Measurements from ENCODE around the gene INPP5B.

Gene INPP5B

GRCh38 chr1:37865348-37866120, 81.3 kb downstream of the INPP5B start:
- peak; percentile 63 for DNase-seq

- no peak for DNase-seq
Measured at GRCh38 chr1:37862330-37862729, 84.5 kb downstream of the INPP5B start.

DNA sequence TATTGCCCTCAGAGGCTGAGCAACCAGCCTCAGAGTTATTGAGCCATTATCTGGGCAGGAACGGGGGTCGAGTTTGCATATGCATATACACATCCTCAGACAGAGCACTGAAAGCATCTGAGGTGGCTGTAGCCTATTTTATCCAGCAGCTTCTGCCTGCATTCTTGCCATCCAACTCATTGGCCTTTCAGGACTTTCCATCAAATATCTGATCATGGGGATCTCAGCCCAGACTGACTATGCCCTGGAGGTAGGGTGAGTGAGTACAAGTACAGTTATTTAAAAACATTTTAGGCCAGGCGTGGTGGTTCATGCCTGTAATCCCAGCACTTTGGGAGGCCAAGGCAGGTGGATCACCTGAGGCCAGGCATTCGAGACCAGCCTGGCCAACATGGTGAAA, 85.7 kb downstream of the INPP5B start:
- no peak for DNase-seq

DNA sequence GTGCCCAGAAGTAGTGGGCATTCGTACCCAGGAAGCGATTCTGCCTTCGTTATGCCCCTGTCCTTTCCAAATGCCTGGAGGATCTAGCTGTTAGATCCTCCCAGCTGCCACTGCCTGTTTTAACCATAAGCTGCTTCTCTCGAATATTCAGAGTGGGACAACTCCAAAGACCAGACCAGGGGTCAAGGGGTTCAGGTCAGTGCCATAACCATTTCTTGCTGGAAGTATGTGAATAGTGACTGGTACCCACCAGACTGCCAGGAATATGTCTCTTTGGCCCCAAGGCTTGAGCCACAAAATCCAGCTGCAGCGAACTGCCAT, 86.5 kb downstream of the INPP5B start:
- DNase-seq = no peak

GRCh38 chr1:37859507-37860345, 87.1 kb downstream of the INPP5B start, which contains the start of gene MTF1:
TSS of gene MTF1 (minus strand) at chr1:37859592. CDS start at chr1:37857658, 1,934 bp downstream.
- DNase-seq = peak; percentile 98

DNA sequence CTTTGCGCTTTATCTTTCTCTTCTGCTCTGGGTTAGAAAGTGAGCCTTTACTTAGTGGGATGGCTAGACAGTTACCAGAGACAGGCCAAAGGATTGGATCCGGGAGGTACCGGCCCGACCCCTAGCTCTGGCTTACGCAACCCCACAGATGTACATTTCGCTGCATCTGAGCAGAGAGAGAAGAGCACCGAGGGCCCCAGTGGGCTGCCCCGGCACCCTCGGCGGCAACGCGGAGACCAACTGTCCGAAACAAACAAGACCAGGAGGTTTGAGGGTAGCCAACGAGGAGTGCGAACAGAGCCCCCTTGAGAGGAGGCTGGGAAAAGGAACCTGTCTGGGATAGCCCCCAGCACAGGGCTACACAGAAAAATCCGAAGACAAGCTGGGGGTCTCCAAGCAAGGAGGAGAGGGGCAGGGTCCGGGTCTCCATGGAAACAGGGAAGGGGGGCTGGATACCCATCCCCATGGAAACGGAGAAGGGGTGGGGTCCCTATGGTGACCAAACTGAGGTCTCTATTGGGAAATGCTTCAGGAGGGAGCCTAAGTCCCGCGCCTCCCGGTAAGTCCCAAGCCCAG, 87.8 kb downstream of the INPP5B start:
- DNase-seq = peak; percentile 5

DNA sequence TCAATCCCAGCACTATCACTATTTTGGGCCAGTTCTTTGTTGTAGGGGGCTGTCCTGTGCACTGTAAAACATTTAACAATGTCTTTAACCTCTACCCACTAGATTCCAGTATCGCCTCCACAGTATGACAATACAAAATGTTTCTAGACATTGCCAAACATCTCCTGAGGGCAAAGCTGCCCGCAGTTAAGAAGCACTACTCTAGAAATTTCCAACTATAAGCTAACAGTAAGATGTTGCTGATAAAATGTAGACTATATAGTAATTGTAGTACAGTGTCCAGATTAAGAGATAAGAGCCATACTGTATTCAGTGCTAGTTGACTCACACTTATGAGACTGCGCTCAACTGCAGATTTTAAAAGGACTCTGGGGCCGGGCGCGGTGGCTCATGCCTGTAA, 92.4 kb downstream of the INPP5B start:
- DNase-seq = no peak

DNA sequence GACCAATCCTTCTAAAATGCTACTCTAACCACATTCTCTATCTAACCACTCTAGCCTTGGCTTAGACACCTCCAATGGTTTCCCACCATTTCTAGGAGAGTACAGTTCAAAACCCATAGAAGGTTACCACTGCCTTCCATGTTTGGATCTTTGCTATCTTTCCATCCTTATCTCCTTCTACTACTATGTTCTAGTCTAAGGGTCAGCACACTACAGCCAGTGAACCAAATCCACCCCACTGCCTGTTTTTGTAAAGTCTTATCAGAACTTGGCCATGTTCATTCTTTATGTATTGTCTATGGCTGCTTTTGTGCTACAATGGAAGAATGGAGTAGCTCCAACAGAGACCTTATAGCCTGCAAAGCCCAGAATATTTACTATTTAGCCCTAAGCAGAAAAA, 93.7 kb downstream of the INPP5B start:
- no peak for DNase-seq

DNA sequence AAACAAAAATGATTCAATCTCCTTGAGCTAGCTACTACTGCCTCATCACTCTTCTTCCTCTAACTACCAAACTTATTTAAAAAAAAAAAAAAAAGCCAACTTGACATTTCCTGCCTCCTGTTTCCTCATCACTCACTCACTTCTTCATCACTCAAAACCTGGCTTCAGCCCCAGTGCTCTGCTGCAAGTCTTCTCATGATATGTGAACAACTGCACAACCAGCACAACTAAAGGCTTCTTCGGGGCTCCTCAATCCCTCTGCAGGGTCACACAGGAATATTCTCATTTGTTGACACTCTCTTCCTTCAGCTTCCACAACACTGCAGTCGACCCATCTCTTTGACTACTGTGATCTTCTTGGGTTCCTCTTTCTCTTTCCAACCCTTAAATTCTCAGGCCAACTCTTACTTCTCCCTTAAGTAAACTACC, 95.1 kb downstream of the INPP5B start:
- no peak for DNase-seq

DNA sequence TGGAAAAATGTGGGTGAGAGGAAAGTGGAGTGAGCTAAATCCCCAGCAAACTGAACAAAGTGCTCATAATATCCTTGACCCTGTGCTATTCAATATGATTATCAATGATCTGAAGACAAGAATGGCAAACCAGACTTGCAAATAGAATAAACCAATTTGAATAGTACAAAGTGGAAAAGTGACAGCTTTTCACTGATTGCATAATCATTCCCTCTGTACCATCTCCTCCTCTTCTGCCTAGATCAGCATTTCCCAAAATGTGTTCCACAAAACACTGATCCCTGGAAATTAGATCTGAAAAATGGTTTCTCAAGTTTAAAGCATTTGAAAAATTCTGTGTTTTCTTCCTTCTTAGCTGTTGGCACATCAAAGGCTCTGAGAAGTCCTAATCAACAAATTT, 95.6 kb downstream of the INPP5B start:
- DNase-seq = no peak

GRCh38 chr1:37850352-37850955, 96.4 kb downstream of the INPP5B start:
- no peak for DNase-seq

DNA sequence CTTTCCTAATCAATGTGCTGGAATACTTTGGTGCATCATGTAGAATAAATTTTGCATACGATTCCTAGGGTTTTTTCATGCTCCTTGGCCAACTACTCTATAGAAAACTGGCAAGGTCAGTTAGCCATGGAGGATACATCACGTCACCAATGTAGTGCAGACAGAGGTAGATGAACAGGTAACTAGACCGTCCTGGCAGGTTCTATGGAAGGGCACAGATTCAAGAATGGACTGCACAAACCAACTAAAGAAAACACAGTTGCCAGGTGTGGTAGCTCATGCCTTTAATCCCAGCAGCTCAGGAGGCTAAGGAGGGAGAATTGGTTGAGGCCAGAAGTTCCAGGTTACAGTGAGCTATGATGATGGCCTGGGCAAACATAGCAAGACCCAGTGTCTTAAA, 97.4 kb downstream of the INPP5B start:
- DNase-seq = no peak

DNA sequence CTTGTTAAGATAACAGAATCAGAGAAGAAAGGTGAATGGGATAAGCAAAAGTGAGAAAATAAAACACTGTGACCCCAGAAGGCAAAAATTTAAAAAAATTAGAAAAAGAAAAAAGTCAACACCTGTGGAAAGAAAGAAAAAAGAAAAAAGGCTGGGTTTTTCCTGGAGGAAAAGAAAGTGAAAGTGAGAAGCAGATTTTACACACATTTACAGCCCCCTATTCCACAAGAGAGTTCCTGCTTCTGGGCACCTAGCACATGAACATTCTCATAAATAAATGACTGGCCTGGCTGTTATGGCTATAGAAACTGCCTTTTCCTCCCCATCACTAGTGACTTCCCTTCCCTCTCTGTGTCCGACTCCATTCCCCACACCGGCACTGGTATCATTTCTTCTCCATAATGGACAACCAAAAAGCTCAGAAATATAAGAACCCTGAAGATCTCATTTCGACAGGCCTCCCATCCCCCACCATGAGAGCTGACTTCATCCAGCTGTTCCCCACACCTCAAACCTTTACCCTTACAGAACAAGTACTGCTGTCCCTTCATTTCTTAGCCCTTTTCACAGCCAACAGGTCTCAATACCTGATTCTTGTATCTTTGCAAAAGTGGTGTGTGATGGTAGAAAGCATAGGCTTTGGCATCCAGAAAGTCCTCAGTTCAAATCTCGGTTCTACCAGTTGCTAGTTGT, 100.1 kb downstream of the INPP5B start:
- no peak for DNase-seq

DNA sequence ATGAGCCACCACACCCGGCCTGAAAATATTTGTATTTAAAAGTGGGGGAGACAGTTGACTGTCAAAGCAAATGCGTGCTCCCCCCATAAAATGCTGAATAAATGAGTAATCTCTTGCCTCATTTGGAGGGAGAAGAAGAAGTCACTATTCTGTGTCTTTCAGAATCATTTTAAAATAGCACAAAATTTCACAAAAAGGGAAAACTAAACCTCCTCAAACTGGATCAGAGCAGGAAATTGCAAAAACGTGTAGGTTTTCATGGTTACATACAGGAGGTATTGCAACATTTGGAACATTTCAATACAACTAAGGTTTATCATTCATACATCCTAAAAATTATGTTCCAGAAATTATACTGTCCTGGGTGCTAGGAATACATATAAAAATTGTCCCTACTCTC, 101.1 kb downstream of the INPP5B start:
- DNase-seq = no peak

GRCh38 chr1:37845049-37845646, 101.7 kb downstream of the INPP5B start:
- no peak for DNase-seq

DNA sequence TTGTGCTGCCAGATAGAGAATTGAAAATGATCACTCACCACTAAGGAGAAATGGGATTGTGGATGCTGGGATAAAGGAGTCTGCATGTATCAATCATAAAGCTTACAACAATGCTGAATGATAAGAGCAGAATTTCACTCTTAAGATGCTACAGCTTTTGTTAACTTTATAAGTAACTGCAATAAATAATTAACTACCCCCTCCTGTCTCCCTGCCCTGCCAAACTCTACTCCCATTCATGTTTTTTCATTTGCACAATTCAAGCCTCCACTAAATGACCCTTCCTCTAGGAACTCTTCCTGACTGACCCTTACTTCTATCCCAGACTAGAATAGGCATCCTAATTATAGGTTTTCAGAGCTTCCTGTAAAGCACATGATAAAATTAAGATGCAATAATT, 102.3 kb downstream of the INPP5B start:
- no peak for DNase-seq

- no peak for DNase-seq
Measured at GRCh38 chr1:37841652-37842051, 105.2 kb downstream of the INPP5B start.

GRCh38 chr1:37840711-37841110, 106.1 kb downstream of the INPP5B start:
- no peak for DNase-seq

- DNase-seq = no peak
Measured at GRCh38 chr1:37839676-37840075, 107.2 kb downstream of the INPP5B start.

- DNase-seq = no peak
Measured at GRCh38 chr1:37836788-37837187, 110.1 kb downstream of the INPP5B start.

GRCh38 chr1:37831809-37832208, 115.0 kb downstream of the INPP5B start:
- no peak for DNase-seq

- no peak for DNase-seq
Measured at GRCh38 chr1:37831109-37831508, 115.7 kb downstream of the INPP5B start.
